Brain microvascular endothelial cell (primary cell): ENCODE measurements around the gene RALGPS1.

ENCODE experiments used
- DNase-seq: peaks from one replicate; pipeline ENCODE4 v3.0.0-alpha.2; 2020
- H3K27ac ChIP-seq: fragments of 250-450 bp; sonication (Bioruptor Pico); 2 replicates; pipeline ENCODE4 v1.5.1; 2020; ENCODE audit warnings: mild to moderate bottlenecking, moderate library complexity
- H3K27me3 ChIP-seq: fragments of 250-450 bp; sonication (Bioruptor Pico); replicated peaks from 2 replicates; pipeline ENCODE4 v1.5.1; 2020; ENCODE audit warnings: mild to moderate bottlenecking
- H3K36me3 ChIP-seq: fragments of 250-450 bp; sonication (Bioruptor Pico); replicated peaks from 2 replicates; pipeline ENCODE4 v1.5.1; 2020; ENCODE audit warnings: mild to moderate bottlenecking
- H3K4me3 ChIP-seq: 2 replicates; pipeline ENCODE4 v1.5.1; 2011; ENCODE audit warnings: low read depth, mild to moderate bottlenecking, control low read depth, low read length, moderate library complexity
- in situ Hi-C: cut with HindIII; loops from 2 replicates; pipeline ENCODE4 v1.10.0; 2017; ENCODE audit warnings: low sequenced_read_pairs, low pct_ligation_motif_present
- TF ChIP-seq, protein P1 (sequence below): IDR thresholded peaks from 2 replicates; pipeline ENCODE4 v1.5.1; 2011; ENCODE audit warnings: low read depth, mild to moderate bottlenecking, moderate library complexity, low read length, control low read depth, inconsistent platforms; ENCODE audit errors: missing control alignments

RALGPS1 gene

DNA sequence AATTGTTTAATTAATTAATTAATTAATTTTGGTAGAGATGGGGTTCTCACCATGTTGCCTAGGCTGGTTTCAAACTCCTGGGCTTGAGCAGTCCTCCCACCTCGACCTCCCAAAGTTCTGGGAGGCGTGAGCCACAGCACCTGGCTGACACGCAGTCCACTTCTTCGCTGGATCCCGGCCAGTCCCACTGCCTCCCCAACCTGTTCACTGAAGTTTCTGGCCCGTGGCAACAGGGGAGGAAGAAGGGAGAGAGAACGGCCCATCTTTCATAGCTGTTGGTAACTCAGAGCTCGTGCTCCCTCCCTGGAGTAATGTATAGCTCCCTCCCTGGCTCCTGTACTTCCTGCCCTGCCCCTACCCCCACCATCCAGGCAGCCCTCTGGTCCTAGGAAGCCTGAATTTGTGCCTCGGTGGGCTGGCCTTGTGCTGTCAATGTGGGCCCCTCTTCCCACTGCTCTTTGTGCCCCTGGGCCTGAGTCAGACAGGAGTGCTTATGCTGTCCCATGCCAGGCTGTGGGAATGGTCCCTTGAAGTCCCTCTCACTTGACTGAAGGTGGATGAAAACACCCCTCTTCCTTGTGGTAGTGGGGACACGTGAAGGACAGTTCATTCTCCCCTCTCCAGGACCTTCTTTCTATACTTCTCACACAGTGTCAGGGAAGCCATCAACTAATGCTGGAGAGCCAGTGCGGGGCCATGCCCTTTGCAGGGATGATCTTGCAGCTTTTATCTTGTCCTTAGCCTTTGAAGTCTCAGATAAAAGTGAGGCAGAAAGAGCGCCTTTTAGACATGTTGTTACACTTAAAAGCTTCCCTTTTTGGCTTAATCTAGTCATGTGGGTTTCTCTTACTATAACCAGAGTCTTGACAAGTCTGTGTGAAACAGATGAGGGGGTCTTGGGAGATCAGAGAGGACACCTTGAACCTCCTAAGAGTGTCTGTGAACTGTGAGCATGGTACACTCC lies 169.8 kb downstream of the RALGPS1 start:
- no peak for DNase-seq
- no peaks in the 10 kb centered on the region for H3K36me3 ChIP-seq
- TF ChIP-seq, protein P1, sequence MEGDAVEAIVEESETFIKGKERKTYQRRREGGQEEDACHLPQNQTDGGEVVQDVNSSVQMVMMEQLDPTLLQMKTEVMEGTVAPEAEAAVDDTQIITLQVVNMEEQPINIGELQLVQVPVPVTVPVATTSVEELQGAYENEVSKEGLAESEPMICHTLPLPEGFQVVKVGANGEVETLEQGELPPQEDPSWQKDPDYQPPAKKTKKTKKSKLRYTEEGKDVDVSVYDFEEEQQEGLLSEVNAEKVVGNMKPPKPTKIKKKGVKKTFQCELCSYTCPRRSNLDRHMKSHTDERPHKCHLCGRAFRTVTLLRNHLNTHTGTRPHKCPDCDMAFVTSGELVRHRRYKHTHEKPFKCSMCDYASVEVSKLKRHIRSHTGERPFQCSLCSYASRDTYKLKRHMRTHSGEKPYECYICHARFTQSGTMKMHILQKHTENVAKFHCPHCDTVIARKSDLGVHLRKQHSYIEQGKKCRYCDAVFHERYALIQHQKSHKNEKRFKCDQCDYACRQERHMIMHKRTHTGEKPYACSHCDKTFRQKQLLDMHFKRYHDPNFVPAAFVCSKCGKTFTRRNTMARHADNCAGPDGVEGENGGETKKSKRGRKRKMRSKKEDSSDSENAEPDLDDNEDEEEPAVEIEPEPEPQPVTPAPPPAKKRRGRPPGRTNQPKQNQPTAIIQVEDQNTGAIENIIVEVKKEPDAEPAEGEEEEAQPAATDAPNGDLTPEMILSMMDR, result no peak
- in situ Hi-C loops, result no loop called here
- peaks cover 4% of the 10 kb centered on the region for H3K27me3 ChIP-seq
- H3K27ac ChIP-seq, result no peak overlapping the region
- no peak overlapping the region for H3K4me3 ChIP-seq

DNA sequence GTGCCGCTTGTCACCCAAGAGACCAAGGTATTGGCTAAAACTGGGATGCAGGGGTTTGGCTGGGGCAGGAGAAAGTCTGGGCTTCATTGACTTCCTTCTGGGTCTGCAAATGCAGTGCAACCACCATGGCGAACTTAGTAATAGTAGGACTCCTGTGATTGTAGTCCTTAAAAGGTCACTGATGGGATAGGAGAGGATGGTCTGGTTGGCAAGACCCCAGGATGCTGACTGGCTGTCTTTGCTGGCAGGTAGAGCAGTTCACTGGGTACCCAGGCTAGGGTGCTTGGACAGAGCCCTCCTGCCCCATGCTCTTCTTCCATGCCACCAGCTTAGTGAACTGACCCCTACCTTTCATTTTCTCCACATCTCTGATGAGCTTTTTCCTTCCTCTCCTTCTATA lies 170.6 kb downstream of the RALGPS1 start:
- TF ChIP-seq, protein P1, result no peak
- Histone ChIP-seq H3K27me3 (peaks cover 4% of the 10 kb centered on the region), H3K4me3 (no peak overlapping the region), H3K36me3 (no peaks in the 10 kb centered on the region), H3K27ac (no peak overlapping the region)
- in situ Hi-C loops, result no loop called here
- DNase-seq, result no peak

- no peaks in the 10 kb centered on the region for H3K36me3 ChIP-seq
- peaks cover 4% of the 10 kb centered on the region for H3K27me3 ChIP-seq
- no peak for DNase-seq
- no peak overlapping the region for H3K4me3 ChIP-seq
- TF ChIP-seq, protein P1, result no peak
- no peak overlapping the region for H3K27ac ChIP-seq
- in situ Hi-C loops, result no loop called here
Measured at GRCh38 chr9:127086771-127087170, 172.2 kb downstream of the RALGPS1 start.

DNA sequence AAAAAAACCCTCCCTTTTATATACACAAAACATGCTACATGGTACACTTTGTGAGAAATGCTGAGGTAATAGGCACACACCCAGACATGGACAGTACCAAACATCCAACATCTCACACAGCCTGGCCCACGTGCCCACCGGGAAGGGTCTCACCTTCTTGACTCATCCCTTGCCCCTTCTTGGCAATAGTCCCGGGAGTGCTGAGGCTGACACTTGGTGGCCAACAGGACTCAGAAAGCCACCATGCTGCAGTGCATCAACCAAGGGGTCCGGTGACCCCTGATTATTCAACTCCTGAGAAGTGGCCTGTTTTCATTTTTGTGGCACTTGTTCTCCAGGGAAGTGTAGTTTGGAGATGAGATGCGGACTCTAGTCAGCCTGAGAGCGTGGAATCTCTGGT lies 172.8 kb downstream of the RALGPS1 start:
- no peak overlapping the region for H3K27ac ChIP-seq
- no peak overlapping the region for H3K4me3 ChIP-seq
- H3K27me3 ChIP-seq, result peaks cover 4% of the 10 kb centered on the region
- in situ Hi-C loops, result no loop called here
- DNase-seq, result no peak
- TF ChIP-seq, protein P1, result no peak
- H3K36me3 ChIP-seq, result no peaks in the 10 kb centered on the region

DNA sequence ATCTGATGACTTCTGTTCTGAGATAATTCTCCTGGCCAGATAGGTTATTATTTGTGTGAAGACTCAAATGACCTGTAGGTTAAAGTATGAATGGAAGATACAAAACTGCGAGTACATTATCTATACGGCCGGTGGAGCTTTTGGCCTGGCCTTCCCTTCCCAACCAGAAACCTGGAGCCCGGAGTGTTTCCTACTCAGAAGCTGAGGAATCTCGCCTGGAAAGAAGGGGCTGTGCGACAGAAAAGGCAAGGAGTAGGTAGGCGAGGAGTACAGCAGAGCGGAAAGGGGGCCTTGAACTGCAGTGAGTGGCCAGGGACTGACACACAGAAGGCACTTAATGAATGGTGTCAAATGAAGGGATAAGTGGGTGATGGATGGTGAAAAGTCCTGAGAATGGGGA lies 173.3 kb downstream of the RALGPS1 start:
- TF ChIP-seq, protein P1, result no peak
- peaks cover 4% of the 10 kb centered on the region for H3K27me3 ChIP-seq
- DNase-seq, result no peak
- in situ Hi-C loops, result no loop called here
- H3K4me3 ChIP-seq, result no peak overlapping the region
- no peaks in the 10 kb centered on the region for H3K36me3 ChIP-seq
- no peak overlapping the region for H3K27ac ChIP-seq
